GM19468 (cell line): Measurements from ENCODE around the gene UQCRC1.
A peak's percentile ranks its signal among the peaks of the same experiment; 100 is the strongest.
"Not testable (repeated sequence)": the region's sequence is repeated elsewhere in the genome, so short reads cannot be mapped to it uniquely, and the experiment has no call there.

Source experiments
- ATAC-seq: cut with Tn5 transposase; IDR thresholded peaks from one replicate; pipeline ENCODE4 v1.9.1; 2021; ENCODE audit warnings: mild to moderate bottlenecking, moderate library complexity, moderate number of reproducible peaks; ENCODE audit not compliant: unreplicated experiment; ENCODE audit errors: extremely low read depth

UQCRC1 gene

GRCh38 chr3:48560648-48561018 is 48.8 kb downstream of the UQCRC1 start:
- ATAC-seq, result no peak

- ATAC-seq, result no peak
Measured at GRCh38 chr3:48558493-48559134, 50.8 kb downstream of the UQCRC1 start.

- ATAC-seq, result peak; percentile 55
Measured at GRCh38 chr3:48556796-48557626, 52.4 kb downstream of the UQCRC1 start, which contains the start of gene PFKFB4. TSS of gene PFKFB4 (minus strand) at chr3:48556803. CDS start at chr3:48556777, 26 bp downstream.

- no peak for ATAC-seq
Measured at GRCh38 chr3:48555949-48556795, 53.3 kb downstream of the UQCRC1 start.

GRCh38 chr3:48555231-48555948 is 54.1 kb downstream of the UQCRC1 start:
- no peak for ATAC-seq

- no peak for ATAC-seq
Measured at GRCh38 chr3:48553886-48554845, 55.3 kb downstream of the UQCRC1 start.

GRCh38 chr3:48553361-48553760 is 56.1 kb downstream of the UQCRC1 start:
- ATAC-seq, result no peak

GRCh38 chr3:48552111-48552951 is 57.1 kb downstream of the UQCRC1 start:
- no peak for ATAC-seq

- ATAC-seq, result not testable (repeated sequence)
Measured at GRCh38 chr3:48551651-48552050, 57.8 kb downstream of the UQCRC1 start.
